ENCODE data around the gene SLC49A3. TPM values are rescaled to one million over a fixed set of nuclear protein-coding genes. Genes with fewer than 3 reads are reported as not detected.
A peak's percentile ranks its signal among the peaks of the same experiment; 100 is the strongest.

The SLC49A3 gene
- total RNA-seq, 1 donor from 2014 or later: 19.9 TPM

DNA sequence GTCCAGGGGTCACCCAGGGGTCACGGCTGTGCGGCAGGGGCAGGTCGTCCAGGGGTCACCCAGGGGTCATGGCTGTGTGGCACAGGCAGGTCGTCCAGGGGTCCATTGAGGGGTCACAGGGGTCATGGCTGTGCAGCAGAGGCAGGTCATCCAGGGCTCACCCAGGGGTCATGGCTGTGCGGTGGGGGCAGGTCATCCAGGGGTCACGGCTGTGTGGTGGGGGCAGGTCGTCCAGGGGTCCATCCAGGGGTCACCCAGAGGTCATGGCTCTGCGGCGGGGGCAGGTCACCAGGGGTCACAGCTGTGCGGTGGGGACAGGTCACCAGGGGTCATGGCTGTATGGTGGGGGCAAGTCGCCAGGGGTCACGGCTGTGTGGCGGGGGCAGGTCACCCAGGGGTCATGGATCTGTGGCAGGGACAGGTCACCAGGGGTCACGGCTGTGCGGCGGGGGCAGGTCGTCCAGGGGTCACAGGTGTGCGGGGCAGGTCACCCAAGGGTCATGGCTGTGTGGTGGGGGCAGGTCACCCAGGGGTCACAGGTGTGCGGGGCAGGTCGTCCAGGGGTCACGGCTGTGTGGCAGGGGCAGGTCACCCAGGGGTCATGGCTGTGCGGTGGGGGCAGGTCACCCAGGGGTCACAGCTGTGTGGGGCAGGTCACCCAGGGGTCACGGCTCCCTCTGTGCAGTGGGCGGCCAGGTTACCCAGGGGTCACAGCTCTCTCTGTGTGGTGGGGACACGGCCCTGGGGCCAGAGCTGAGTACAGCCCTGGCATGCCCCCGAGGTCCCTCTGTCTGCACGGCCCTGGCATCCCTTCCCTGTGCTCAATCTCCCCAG lies 30.9 kb downstream of the SLC49A3 start:
- Mint-ChIP-seq H3K36me3 (ENCODE audit: low read depth, unreplicated experiment) (peaks cover 21% of the 10 kb centered on the region), H3K4me3 (ENCODE audit: unreplicated experiment) (no peak overlapping the region), H3K9me3 (ENCODE audit: unreplicated experiment) (peaks cover 3% of the 10 kb centered on the region), H3K27ac (ENCODE audit: unreplicated experiment) (no peak overlapping the region), H3K4me1 (ENCODE audit: unreplicated experiment) (no peaks in the 10 kb centered on the region), H3K27me3 (ENCODE audit: unreplicated experiment) (peaks cover 18% of the 10 kb centered on the region)
- TF ChIP-seq, protein P1, sequence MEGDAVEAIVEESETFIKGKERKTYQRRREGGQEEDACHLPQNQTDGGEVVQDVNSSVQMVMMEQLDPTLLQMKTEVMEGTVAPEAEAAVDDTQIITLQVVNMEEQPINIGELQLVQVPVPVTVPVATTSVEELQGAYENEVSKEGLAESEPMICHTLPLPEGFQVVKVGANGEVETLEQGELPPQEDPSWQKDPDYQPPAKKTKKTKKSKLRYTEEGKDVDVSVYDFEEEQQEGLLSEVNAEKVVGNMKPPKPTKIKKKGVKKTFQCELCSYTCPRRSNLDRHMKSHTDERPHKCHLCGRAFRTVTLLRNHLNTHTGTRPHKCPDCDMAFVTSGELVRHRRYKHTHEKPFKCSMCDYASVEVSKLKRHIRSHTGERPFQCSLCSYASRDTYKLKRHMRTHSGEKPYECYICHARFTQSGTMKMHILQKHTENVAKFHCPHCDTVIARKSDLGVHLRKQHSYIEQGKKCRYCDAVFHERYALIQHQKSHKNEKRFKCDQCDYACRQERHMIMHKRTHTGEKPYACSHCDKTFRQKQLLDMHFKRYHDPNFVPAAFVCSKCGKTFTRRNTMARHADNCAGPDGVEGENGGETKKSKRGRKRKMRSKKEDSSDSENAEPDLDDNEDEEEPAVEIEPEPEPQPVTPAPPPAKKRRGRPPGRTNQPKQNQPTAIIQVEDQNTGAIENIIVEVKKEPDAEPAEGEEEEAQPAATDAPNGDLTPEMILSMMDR (IDR thresholded peaks at IDR 0.05; ENCODE audit: unreplicated experiment): no peak
- DNase-seq (ENCODE audit: low spot score): no peak

- Mint-ChIP-seq H3K27ac (ENCODE audit: unreplicated experiment) (no peak overlapping the region), H3K36me3 (ENCODE audit: low read depth, unreplicated experiment) (peaks cover 21% of the 10 kb centered on the region), H3K4me1 (ENCODE audit: unreplicated experiment) (no peaks in the 10 kb centered on the region), H3K4me3 (ENCODE audit: unreplicated experiment) (no peak overlapping the region), H3K27me3 (ENCODE audit: unreplicated experiment) (peaks cover 22% of the 10 kb centered on the region), H3K9me3 (ENCODE audit: unreplicated experiment) (peaks cover 3% of the 10 kb centered on the region)
- TF ChIP-seq, protein P1 (IDR thresholded peaks at IDR 0.05; ENCODE audit: unreplicated experiment): no peak
- no peak for DNase-seq (ENCODE audit: low spot score)
These were observed 31.6 kb downstream of the SLC49A3 start for GRCh38 chr4:657338-657833.

- TF ChIP-seq, protein P1 (IDR thresholded peaks at IDR 0.05; ENCODE audit: unreplicated experiment): no peak
- Mint-ChIP-seq H3K4me3 (ENCODE audit: unreplicated experiment) (no peak overlapping the region), H3K9me3 (ENCODE audit: unreplicated experiment) (peaks cover 3% of the 10 kb centered on the region), H3K4me1 (ENCODE audit: unreplicated experiment) (no peaks in the 10 kb centered on the region), H3K27ac (ENCODE audit: unreplicated experiment) (no peak overlapping the region), H3K27me3 (ENCODE audit: unreplicated experiment) (peaks cover 19% of the 10 kb centered on the region), H3K36me3 (ENCODE audit: low read depth, unreplicated experiment) (peaks cover 21% of the 10 kb centered on the region)
- DNase-seq (ENCODE audit: low spot score): no peak
These were observed 32.3 kb downstream of the SLC49A3 start for GRCh38 chr4:656436-657337.

DNA sequence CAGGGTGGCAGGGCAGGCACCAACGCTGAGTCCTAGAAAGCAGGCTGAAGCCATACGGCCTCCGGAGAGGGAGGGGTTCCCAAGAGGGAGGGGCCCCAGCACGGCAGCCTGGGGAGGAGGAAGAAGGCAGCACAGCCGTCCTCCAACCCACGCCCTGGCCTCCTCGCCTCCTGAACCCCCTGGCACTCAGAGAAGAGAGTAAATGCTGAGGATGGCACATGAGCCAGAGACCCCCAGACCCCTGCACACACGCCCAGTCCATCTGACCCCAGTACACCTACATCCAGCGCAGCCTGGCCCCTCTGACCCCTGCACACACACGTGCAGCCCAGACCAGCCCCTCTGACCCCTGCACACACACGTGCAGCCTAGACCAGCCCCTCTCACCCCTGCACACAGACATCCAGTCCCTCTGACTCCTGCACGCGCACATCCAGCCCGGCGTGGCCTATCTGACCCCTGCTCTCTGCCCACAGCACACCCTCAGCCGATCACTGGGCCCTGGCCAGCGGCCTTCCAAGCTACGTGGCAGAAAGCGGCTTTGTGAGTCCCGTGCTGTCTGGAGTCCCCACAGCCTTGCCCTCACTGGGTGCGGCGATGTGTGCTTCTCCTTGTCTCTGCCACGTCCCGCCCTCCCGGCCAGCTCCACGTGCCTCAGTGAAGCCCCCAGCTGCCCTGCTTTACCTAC lies 33.3 kb downstream of the SLC49A3 start:
- Mint-ChIP-seq H3K36me3 (ENCODE audit: low read depth, unreplicated experiment) (peaks cover 16% of the 10 kb centered on the region), H3K9me3 (ENCODE audit: unreplicated experiment) (peaks cover 3% of the 10 kb centered on the region), H3K4me1 (ENCODE audit: unreplicated experiment) (no peaks in the 10 kb centered on the region), H3K4me3 (ENCODE audit: unreplicated experiment) (peak overlapping the region; percentile 70), H3K27me3 (ENCODE audit: unreplicated experiment) (peaks cover 17% of the 10 kb centered on the region), H3K27ac (ENCODE audit: unreplicated experiment) (peak overlapping the region; percentile 72)
- no peak for DNase-seq (ENCODE audit: low spot score)
- TF ChIP-seq, protein P1 (IDR thresholded peaks at IDR 0.05; ENCODE audit: unreplicated experiment): no peak
